Osteoblast (primary cell): Measurements from ENCODE around the gene DNAJC1. TPM values are rescaled to one million over a fixed set of nuclear protein-coding genes. Genes with fewer than 3 reads are reported as not detected.

ENCODE experiments used
- DNase-seq: peaks from one replicate; pipeline ENCODE4 v3.0.0; 2011; ENCODE audit warnings: low spot score, mixed read lengths; ENCODE audit not compliant: insufficient read length; ENCODE audit errors: missing footprints
- H2AFZ ChIP-seq: 2 replicates; pipeline ENCODE4 v1.6.0; 2011; ENCODE audit warnings: mild to moderate bottlenecking, low read length
- H3K27ac ChIP-seq: 2 replicates; pipeline ENCODE4 v1.5.1; 2011; ENCODE audit warnings: mild to moderate bottlenecking, low read depth, low read length, moderate library complexity
- H3K27me3 ChIP-seq: 2 replicates; pipeline ENCODE4 v1.6.0; 2012; ENCODE audit warnings: mild to moderate bottlenecking, control low read depth, inconsistent platforms, low read length, moderate library complexity; ENCODE audit not compliant: insufficient read depth
- H3K36me3 ChIP-seq: 2 replicates; pipeline ENCODE4 v1.5.1; 2011; ENCODE audit warnings: mild to moderate bottlenecking, low read length, control low read depth, moderate library complexity; ENCODE audit not compliant: insufficient read depth
- H3K4me1 ChIP-seq: 2 replicates; pipeline ENCODE4 v1.5.1; 2011; ENCODE audit warnings: mild to moderate bottlenecking, low read length, control low read depth, moderate library complexity; ENCODE audit not compliant: insufficient read depth
- H3K4me2 ChIP-seq: 2 replicates; pipeline ENCODE4 v1.6.0; 2011; ENCODE audit warnings: mild to moderate bottlenecking, low read length; ENCODE audit not compliant: insufficient read depth
- H3K4me3 ChIP-seq: fragments of 200-600 bp; sonication (generic); 3 replicates; pipeline ENCODE4 v1.5.1; 2012; ENCODE audit warnings: mild to moderate bottlenecking, low read length, inconsistent platforms; ENCODE audit not compliant: insufficient read depth
- H3K79me2 ChIP-seq: 2 replicates; pipeline ENCODE4 v1.6.0; 2012; ENCODE audit warnings: mild to moderate bottlenecking, low read length, control low read depth, inconsistent platforms; ENCODE audit not compliant: insufficient read depth
- H3K9me3 ChIP-seq: 2 replicates; pipeline ENCODE4 v1.5.1; 2011; ENCODE audit warnings: low read depth, low read length, control low read depth
- H4K20me1 ChIP-seq: 2 replicates; pipeline ENCODE4 v1.6.0; 2012; ENCODE audit warnings: mild to moderate bottlenecking, low read length, control low read depth; ENCODE audit not compliant: insufficient read depth
- CTCF ChIP-seq: IDR thresholded peaks from 2 replicates; pipeline ENCODE4 v1.5.1; 2011; ENCODE audit warnings: mild to moderate bottlenecking, low read depth, low read length, moderate library complexity; ENCODE audit errors: extremely low read depth
- total RNA-seq: library from RNA; depleted of rRNA; stranded (reverse); fragments of >200 nt; gene quantifications from 2 replicates; pipeline ENCODE4 v1.2.3, GENCODE V29; 2012

Gene DNAJC1
- total RNA-seq, 1 donor, result 83.2 TPM

GRCh38 chr10:21801609-21802008 is 201.9 kb downstream of the DNAJC1 start:
- Histone ChIP-seq H3K9me3 (no peaks in the 10 kb centered on the region), H3K36me3 (no peaks in the 10 kb centered on the region), H3K4me2 (no peak overlapping the region), H3K27ac (no peak overlapping the region), H3K4me3 (no peak overlapping the region), H4K20me1 (no peaks in the 10 kb centered on the region), H2AFZ (no peak overlapping the region), H3K27me3 (no peaks in the 10 kb centered on the region), H3K4me1 (no peaks in the 10 kb centered on the region), H3K79me2 (no peaks in the 10 kb centered on the region)
- DNase-seq, result no peak
- no peak for TF ChIP-seq CTCF

- Histone ChIP-seq H3K4me3 (no peak overlapping the region), H3K79me2 (no peaks in the 10 kb centered on the region), H3K27me3 (no peaks in the 10 kb centered on the region), H2AFZ (no peak overlapping the region), H3K4me1 (no peaks in the 10 kb centered on the region), H3K4me2 (no peak overlapping the region), H3K36me3 (no peaks in the 10 kb centered on the region), H4K20me1 (no peaks in the 10 kb centered on the region), H3K9me3 (no peaks in the 10 kb centered on the region), H3K27ac (no peak overlapping the region)
- DNase-seq, result no peak
- TF ChIP-seq CTCF, result no peak
Observed at GRCh38 chr10:21797984-21798765, 205.4 kb downstream of the DNAJC1 start.

- Histone ChIP-seq H3K79me2 (no peaks in the 10 kb centered on the region), H3K36me3 (no peaks in the 10 kb centered on the region), H3K4me1 (no peaks in the 10 kb centered on the region), H2AFZ (no peak overlapping the region), H4K20me1 (no peaks in the 10 kb centered on the region), H3K27me3 (no peaks in the 10 kb centered on the region), H3K9me3 (no peaks in the 10 kb centered on the region), H3K4me3 (no peak overlapping the region), H3K4me2 (no peak overlapping the region), H3K27ac (no peak overlapping the region)
- TF ChIP-seq CTCF, result no peak
- DNase-seq, result no peak
Observed at GRCh38 chr10:21797533-21797932, 206.0 kb downstream of the DNAJC1 start.

GRCh38 chr10:21791276-21791675 is 212.3 kb downstream of the DNAJC1 start:
- TF ChIP-seq CTCF, result no peak
- Histone ChIP-seq H3K36me3 (no peaks in the 10 kb centered on the region), H4K20me1 (no peaks in the 10 kb centered on the region), H2AFZ (no peak overlapping the region), H3K27me3 (no peaks in the 10 kb centered on the region), H3K4me1 (no peaks in the 10 kb centered on the region), H3K4me3 (no peak overlapping the region), H3K4me2 (no peak overlapping the region), H3K27ac (no peak overlapping the region), H3K79me2 (no peaks in the 10 kb centered on the region), H3K9me3 (no peaks in the 10 kb centered on the region)
- DNase-seq, result no peak
